ENCODE results near the gene C7orf57. TPM values are rescaled to one million over a fixed set of nuclear protein-coding genes. Genes with fewer than 3 reads are reported as not detected.
A peak's percentile ranks its signal among the peaks of the same experiment; 100 is the strongest.

C7orf57 gene
- total RNA-seq, 1 donor from 2014 or later: not detected

DNA sequence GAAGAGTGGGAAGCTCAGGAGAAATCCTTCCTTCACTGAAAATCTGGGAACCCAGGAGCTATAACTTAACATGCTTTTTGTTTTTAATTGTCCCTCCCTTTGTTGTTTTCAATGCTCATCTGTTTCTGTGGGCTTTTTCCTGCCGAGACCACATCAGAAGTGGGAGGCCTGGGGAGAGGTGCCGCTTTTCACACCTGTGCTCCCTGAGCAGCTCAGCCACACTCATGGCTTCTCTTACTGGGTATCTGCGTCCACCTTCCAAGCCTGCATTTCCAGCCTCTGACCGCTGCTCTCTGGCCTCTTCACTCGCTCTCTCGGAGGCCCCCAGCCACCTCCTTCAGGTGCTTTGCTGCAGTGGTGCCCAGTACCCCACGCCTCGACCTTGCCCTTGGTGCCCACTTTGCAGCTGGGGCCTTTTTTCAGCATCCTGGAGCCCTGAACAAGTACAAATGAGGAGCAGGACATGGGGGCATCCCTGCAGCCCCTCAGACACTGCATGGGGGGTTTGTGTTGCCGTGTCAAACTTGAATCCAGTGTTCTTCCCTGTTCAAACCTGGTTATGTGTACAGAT is 9.9 kb downstream of the C7orf57 start:
- no peak overlapping the region for H3K4me3 ChIP-seq (ENCODE audit: low read depth, low read length)
- TF ChIP-seq, protein P1, sequence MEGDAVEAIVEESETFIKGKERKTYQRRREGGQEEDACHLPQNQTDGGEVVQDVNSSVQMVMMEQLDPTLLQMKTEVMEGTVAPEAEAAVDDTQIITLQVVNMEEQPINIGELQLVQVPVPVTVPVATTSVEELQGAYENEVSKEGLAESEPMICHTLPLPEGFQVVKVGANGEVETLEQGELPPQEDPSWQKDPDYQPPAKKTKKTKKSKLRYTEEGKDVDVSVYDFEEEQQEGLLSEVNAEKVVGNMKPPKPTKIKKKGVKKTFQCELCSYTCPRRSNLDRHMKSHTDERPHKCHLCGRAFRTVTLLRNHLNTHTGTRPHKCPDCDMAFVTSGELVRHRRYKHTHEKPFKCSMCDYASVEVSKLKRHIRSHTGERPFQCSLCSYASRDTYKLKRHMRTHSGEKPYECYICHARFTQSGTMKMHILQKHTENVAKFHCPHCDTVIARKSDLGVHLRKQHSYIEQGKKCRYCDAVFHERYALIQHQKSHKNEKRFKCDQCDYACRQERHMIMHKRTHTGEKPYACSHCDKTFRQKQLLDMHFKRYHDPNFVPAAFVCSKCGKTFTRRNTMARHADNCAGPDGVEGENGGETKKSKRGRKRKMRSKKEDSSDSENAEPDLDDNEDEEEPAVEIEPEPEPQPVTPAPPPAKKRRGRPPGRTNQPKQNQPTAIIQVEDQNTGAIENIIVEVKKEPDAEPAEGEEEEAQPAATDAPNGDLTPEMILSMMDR (IDR thresholded peaks at IDR 0.05; ENCODE audit: insufficient read depth, low read length, poor library complexity, severe bottlenecking): no peak
- no peaks in the 10 kb centered on the region for H3K27me3 ChIP-seq (ENCODE audit: control insufficient read depth, insufficient read depth, low read length)
- H3K36me3 ChIP-seq (ENCODE audit: control insufficient read depth, insufficient read depth, low read length): no peaks in the 10 kb centered on the region
- DNase-seq (ENCODE audit: low read depth): no peak

GRCh38 chr7:48046458-48046857 is 11.1 kb downstream of the C7orf57 start:
- no peaks in the 10 kb centered on the region for H3K36me3 ChIP-seq (ENCODE audit: control insufficient read depth, insufficient read depth, low read length)
- H3K27me3 ChIP-seq (ENCODE audit: control insufficient read depth, insufficient read depth, low read length): no peaks in the 10 kb centered on the region
- TF ChIP-seq, protein P1 (IDR thresholded peaks at IDR 0.05; ENCODE audit: insufficient read depth, low read length, poor library complexity, severe bottlenecking): no peak
- no peak overlapping the region for H3K4me3 ChIP-seq (ENCODE audit: low read depth, low read length)
- no peak for DNase-seq (ENCODE audit: low read depth)

DNA sequence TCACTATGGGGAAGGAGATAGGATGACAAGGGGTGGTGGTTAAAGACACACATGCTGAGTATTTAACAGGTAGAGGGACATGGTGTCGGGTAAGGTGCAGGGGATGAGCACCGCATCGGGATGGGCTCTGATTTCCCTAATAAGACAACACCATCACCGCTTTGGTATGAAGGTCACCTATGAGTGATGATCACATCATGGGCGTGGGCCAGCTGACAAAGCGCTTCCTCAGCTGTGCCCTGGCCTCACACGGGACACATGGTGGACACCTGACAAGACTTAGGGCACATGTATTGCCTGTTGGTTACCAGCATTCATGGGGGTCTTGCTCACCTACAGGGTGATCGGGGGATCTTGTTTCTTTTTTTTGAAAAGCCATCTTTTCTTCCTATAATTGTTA is 12.8 kb downstream of the C7orf57 start:
- H3K36me3 ChIP-seq (ENCODE audit: control insufficient read depth, insufficient read depth, low read length): no peaks in the 10 kb centered on the region
- DNase-seq (ENCODE audit: low read depth): no peak
- TF ChIP-seq, protein P1 (IDR thresholded peaks at IDR 0.05; ENCODE audit: insufficient read depth, low read length, poor library complexity, severe bottlenecking): no peak
- no peaks in the 10 kb centered on the region for H3K27me3 ChIP-seq (ENCODE audit: control insufficient read depth, insufficient read depth, low read length)
- no peak overlapping the region for H3K4me3 ChIP-seq (ENCODE audit: low read depth, low read length)

DNA sequence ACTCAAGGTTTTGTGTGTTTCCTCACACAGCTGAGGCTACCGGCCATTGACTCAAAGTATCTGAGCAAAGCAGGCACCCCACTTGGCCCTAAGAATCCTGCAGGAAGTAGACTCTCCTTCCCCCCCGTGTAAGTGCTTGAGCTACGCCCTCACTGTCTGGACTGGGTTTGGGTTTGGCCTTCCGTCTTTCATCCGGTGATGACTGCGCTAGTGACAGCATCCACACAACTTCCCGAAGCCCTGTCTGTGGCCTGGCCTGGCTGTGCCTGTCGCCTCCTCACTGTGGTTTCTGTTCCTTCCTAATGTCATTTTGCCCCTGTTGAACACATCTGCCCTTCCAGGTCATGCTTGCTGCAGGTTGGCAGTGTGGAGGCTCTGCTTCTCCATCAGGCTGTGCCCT is 14.5 kb downstream of the C7orf57 start:
- Histone ChIP-seq H3K36me3 (ENCODE audit: control insufficient read depth, insufficient read depth, low read length) (no peaks in the 10 kb centered on the region), H3K4me3 (ENCODE audit: low read depth, low read length) (no peak overlapping the region), H3K27me3 (ENCODE audit: control insufficient read depth, insufficient read depth, low read length) (no peaks in the 10 kb centered on the region)
- DNase-seq (ENCODE audit: low read depth): no peak
- TF ChIP-seq, protein P1 (IDR thresholded peaks at IDR 0.05; ENCODE audit: insufficient read depth, low read length, poor library complexity, severe bottlenecking): no peak

- no peaks in the 10 kb centered on the region for H3K36me3 ChIP-seq (ENCODE audit: control insufficient read depth, insufficient read depth, low read length)
- H3K27me3 ChIP-seq (ENCODE audit: control insufficient read depth, insufficient read depth, low read length): no peaks in the 10 kb centered on the region
- H3K4me3 ChIP-seq (ENCODE audit: low read depth, low read length): no peak overlapping the region
- peak; percentile 39 for DNase-seq (ENCODE audit: low read depth)
- TF ChIP-seq, protein P1 (IDR thresholded peaks at IDR 0.05; ENCODE audit: insufficient read depth, low read length, poor library complexity, severe bottlenecking): no peak
These were observed 17.4 kb downstream of the C7orf57 start for GRCh38 chr7:48052748-48053147.

DNA sequence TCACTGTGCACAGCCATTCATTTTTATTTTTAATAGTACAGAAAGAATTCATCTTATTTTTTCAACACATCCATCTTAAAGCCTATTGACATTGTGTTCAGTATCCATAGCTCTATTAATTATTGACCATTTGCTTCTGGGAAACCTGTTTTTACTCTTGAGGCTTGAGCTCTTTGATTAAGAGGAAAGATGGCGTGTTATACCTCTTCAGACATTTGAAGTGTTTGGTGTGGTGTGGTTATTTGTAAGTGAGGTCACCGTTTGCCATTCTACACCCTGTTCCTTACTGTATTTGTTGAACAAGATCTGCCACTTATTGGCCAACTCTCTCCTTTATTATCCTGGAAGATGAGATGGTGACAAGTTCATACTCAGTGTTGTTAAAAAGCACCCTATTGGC is 18.4 kb downstream of the C7orf57 start:
- Histone ChIP-seq H3K4me3 (ENCODE audit: low read depth, low read length) (no peak overlapping the region), H3K36me3 (ENCODE audit: control insufficient read depth, insufficient read depth, low read length) (no peaks in the 10 kb centered on the region), H3K27me3 (ENCODE audit: control insufficient read depth, insufficient read depth, low read length) (no peaks in the 10 kb centered on the region)
- DNase-seq (ENCODE audit: low read depth): no peak
- TF ChIP-seq, protein P1 (IDR thresholded peaks at IDR 0.05; ENCODE audit: insufficient read depth, low read length, poor library complexity, severe bottlenecking): no peak

Data from kidney epithelial cell (primary cell).